GM23248 (cell line): Measurements from ENCODE around the gene LYVE1. TPM values are rescaled to one million over a fixed set of nuclear protein-coding genes. Genes with fewer than 3 reads are reported as not detected.

Source experiments
- DNase-seq: peaks from one replicate; pipeline ENCODE4 v3.0.0-alpha.2; 2015
- H2AFZ ChIP-seq: fragments of 200-600 bp; sonication (generic); 2 replicates; pipeline ENCODE4 v1.6.1; 2016; ENCODE audit warnings: antibody characterized with exemption
- H3F3A ChIP-seq: fragments of 200-600 bp; sonication (generic); 2 replicates; pipeline ENCODE4 v1.6.1; 2016; ENCODE audit warnings: mild to moderate bottlenecking, antibody characterized with exemption, mixed run types; ENCODE audit not compliant: insufficient read depth
- H3K27ac ChIP-seq: fragments of 200-600 bp; sonication (generic); 2 replicates; pipeline ENCODE4 v1.5.1; 2016; ENCODE audit warnings: mild to moderate bottlenecking
- H3K27me3 ChIP-seq: fragments of 200-600 bp; sonication (generic); replicated peaks from 2 replicates; pipeline ENCODE4 v1.6.1; 2016; ENCODE audit warnings: mild to moderate bottlenecking; ENCODE audit not compliant: insufficient read depth
- H3K36me3 ChIP-seq: fragments of 200-600 bp; sonication (generic); 2 replicates; pipeline ENCODE4 v1.6.1; 2016; ENCODE audit warnings: low read depth, mild to moderate bottlenecking
- H3K4me1 ChIP-seq: fragments of 200-600 bp; sonication (generic); 2 replicates; pipeline ENCODE4 v1.6.1; 2016; ENCODE audit warnings: mild to moderate bottlenecking; ENCODE audit not compliant: insufficient read depth
- H3K4me2 ChIP-seq: fragments of 200-600 bp; sonication (generic); one replicate; pipeline ENCODE4 v1.6.1; 2016; ENCODE audit warnings: mild to moderate bottlenecking; ENCODE audit not compliant: unreplicated experiment
- H3K4me3 ChIP-seq: fragments of 200-600 bp; sonication (generic); 2 replicates; pipeline ENCODE4 v1.5.1; 2016; ENCODE audit warnings: mild to moderate bottlenecking
- H3K79me2 ChIP-seq: fragments of 200-600 bp; sonication (generic); 2 replicates; pipeline ENCODE4 v1.6.1; 2016; ENCODE audit warnings: mild to moderate bottlenecking; ENCODE audit not compliant: insufficient read depth
- H3K9ac ChIP-seq: fragments of 200-600 bp; sonication (generic); 2 replicates; pipeline ENCODE4 v1.6.1; 2016; ENCODE audit warnings: mild to moderate bottlenecking
- H3K9me2 ChIP-seq: fragments of 200-600 bp; sonication (generic); 2 replicates; pipeline ENCODE4 v1.6.1; 2016; ENCODE audit warnings: mixed run types, mild to moderate bottlenecking, moderate library complexity; ENCODE audit not compliant: insufficient read depth
- H3K9me3 ChIP-seq: fragments of 200-600 bp; sonication (generic); one replicate; pipeline ENCODE4 v1.6.1; 2017; ENCODE audit warnings: low read depth
- H4K20me1 ChIP-seq: fragments of 200-600 bp; sonication (generic); 2 replicates; pipeline ENCODE4 v1.6.0; 2016; ENCODE audit not compliant: insufficient read depth
- EZH2 ChIP-seq: fragments of 200-600 bp; sonication (generic); IDR thresholded peaks from 2 replicates; pipeline ENCODE4 v1.6.1; 2018; ENCODE audit warnings: antibody characterized with exemption, mild to moderate bottlenecking; ENCODE audit not compliant: insufficient read depth, poor library complexity, severe bottlenecking
- EZH2phosphoT487 ChIP-seq: fragments of 200-600 bp; sonication (generic); IDR thresholded peaks from 2 replicates; pipeline ENCODE4 v1.6.1; 2018; ENCODE audit warnings: antibody characterized with exemption, moderate library complexity, mild to moderate bottlenecking, low read depth; ENCODE audit not compliant: insufficient read depth
- WGBS, 2 experiments: methylation state at CpG; one replicate each; pipeline ENCODE4 v1.1.6; 2015 to 2017; ENCODE audit warnings: low lambda C conversion rate in 2 of 2, low coverage in 1 of 2; ENCODE audit errors: missing lambda C conversion rate in 2 of 2; 5-methylcytosine and 5-hydroxymethylcytosine counted together
- in situ Hi-C: fragments of 300-500 bp; cut with MboI; formaldehyde crosslinking; loops from 2 replicates; pipeline ENCODE4 v1.15.0; 2020
- polyA plus RNA-seq: library from polyadenylated mRNA; unstranded; fragments of >200 nt; fragmentation: Nextera tagmentation; extraction: Ambion mirVana; gene quantifications from 2 replicates; pipeline ENCODE4 v1.2.1, GENCODE V29; 2016
- total RNA-seq: library from RNA; depleted of rRNA; stranded (reverse); fragments of >200 nt; shearing (Covaris generic); gene quantifications from 2 replicates; pipeline ENCODE4 v1.2.3, GENCODE V29; 2014; rRNA removed

LYVE1 gene, protein sequence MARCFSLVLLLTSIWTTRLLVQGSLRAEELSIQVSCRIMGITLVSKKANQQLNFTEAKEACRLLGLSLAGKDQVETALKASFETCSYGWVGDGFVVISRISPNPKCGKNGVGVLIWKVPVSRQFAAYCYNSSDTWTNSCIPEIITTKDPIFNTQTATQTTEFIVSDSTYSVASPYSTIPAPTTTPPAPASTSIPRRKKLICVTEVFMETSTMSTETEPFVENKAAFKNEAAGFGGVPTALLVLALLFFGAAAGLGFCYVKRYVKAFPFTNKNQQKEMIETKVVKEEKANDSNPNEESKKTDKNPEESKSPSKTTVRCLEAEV
- total RNA-seq (not detected in 2 replicates), polyA plus RNA-seq (not detected in 2 replicates)

DNA sequence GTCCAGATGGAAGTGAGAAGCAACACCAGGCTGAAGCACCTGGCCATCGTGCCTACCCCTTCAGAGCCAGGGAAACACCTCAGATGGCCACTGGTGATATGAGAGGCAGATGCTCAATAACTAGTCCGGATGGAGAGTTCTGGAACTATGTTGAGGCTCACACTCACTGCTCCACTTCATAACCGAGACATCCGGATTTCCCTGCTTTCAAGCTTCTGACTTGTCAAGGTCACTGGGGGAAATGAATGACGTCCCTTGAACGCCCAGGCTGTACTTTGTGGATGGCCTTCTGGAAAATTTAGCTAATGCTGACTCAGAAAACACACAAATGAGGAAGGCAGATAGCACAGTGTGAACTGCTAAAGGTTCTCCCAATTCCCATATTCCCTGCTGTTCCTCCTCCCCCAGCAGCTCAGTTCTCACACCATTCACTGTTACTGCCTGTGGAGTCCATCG is at the start of gene LYVE1:
Gene LYVE1, minus strand, starts transcription at position 180 of the 456 bp plus-strand sequence. Its CDS starts 133 bp downstream, at position 47.
- no peaks in the 10 kb centered on the region for H3K79me2 ChIP-seq
- DNase-seq, result no peak

DNA sequence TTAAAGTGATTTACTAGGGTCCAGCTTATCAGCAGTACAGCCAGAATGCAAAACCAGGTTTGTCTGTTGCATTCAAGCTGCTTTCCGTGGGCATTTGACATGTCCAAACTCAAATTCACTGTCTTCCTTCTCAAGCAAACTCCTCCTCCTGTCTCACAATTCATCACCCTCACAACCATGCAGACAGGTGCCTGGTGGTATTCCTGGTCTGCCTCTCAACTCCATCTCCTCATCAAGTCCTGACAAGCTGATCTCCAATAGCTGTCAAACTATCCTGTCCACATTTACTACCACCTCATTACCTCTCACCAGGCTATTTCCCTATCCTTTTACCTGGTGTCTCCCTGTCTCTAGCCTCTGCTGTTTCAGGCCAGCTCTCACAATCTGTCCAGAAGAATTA is 49.1 kb upstream of the LYVE1 start:
- no peaks in the 10 kb centered on the region for H3K4me1 ChIP-seq
- WGBS, 2 experiments, result 65 to 84% methylated on average over 1 of the region's 1 CpG
- no peaks in the 10 kb centered on the region for H3F3A ChIP-seq
- no peaks in the 10 kb centered on the region for H3K27me3 ChIP-seq
- no peaks in the 10 kb centered on the region for H3K9me3 ChIP-seq
- H3K4me2 ChIP-seq, result no peak overlapping the region
- no peak overlapping the region for H2AFZ ChIP-seq
- H3K36me3 ChIP-seq, result no peaks in the 10 kb centered on the region
- TF ChIP-seq EZH2phosphoT487 (no peak), EZH2 (no peak)
- no peak overlapping the region for H3K4me3 ChIP-seq
- H3K79me2 ChIP-seq, result no peaks in the 10 kb centered on the region
- no peaks in the 10 kb centered on the region for H4K20me1 ChIP-seq
- DNase-seq, result no peak
- no peaks in the 10 kb centered on the region for H3K9me2 ChIP-seq
- no peak overlapping the region for H3K27ac ChIP-seq
- in situ Hi-C loops, result no loop called here
- H3K9ac ChIP-seq, result no peak overlapping the region

More for the DNA sequence above, at the start of gene LYVE1:
- no peak within 1 kb of the TSS for H3K4me2 ChIP-seq
- H2AFZ ChIP-seq, result no peak within 1 kb of the TSS
- H3K9me3 ChIP-seq, result no peaks in the 10 kb centered on the region
- H3K4me3 ChIP-seq, result no peak within 1 kb of the TSS
- no peak within 1 kb of the TSS for H3K27ac ChIP-seq
- no peaks in the 10 kb centered on the region for H3K4me1 ChIP-seq
- no peaks in the 10 kb centered on the region for H3K27me3 ChIP-seq
- WGBS, 2 experiments, result 82 to 88% methylated on average over 7 of the region's 7 CpGs
- in situ Hi-C loops, result no loop called here
- TF ChIP-seq EZH2phosphoT487 (no peak), EZH2 (no peak)
- H3F3A ChIP-seq, result no peaks in the 10 kb centered on the region
- H3K9ac ChIP-seq, result no peak within 1 kb of the TSS
- H3K36me3 ChIP-seq, result no peaks in the 10 kb centered on the region
- no peaks in the 10 kb centered on the region for H4K20me1 ChIP-seq
- H3K9me2 ChIP-seq, result no peaks in the 10 kb centered on the region

DNA sequence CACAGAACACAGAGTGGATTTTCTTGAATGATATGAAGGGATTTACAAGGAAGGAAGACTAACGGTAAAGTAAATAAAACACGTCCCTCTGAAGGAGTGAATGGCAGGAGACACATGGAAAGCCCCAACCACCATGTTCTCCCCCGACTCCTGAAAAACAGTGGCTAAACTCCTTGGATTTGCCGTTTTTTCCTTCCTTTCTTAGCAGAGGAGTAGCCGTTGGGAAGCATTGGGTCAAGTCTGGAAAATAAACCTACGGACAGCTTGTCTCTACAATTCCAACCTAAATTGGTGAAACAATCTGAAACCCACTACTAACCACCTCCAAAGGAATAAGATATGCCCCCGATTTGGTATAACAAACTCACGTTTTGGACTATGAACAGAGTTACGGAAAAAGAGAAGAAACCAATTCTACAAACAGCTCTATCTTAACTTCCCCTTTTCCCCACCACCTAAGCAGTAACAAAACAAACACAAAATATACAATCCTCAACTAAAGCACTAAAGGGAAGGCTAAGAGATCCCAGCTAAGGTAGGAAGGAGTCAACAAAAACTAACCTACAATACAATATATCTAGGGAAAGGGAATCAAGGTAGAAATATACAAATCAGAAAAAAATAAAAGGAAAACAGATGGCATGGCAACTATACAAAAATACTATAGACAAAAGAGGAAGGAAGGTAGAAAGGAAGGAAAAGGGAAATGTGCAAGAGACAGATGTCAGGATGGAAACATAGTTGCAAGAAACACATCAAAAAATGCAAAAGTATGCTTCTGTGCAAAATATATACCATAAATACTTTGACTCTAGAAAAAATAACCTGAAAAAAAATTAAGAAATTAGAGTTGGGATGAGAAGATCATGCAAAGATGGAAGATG is 43.8 kb upstream of the LYVE1 start:
- Histone ChIP-seq H3K4me1 (no peaks in the 10 kb centered on the region), H3K27ac (no peak overlapping the region), H3K36me3 (no peaks in the 10 kb centered on the region), H2AFZ (no peak overlapping the region; the same call in 1 of the 2 replicates), H3K4me3 (no peak overlapping the region), H3K9me2 (no peaks in the 10 kb centered on the region), H3K4me2 (no peak overlapping the region), H3K9ac (no peak overlapping the region), H4K20me1 (no peaks in the 10 kb centered on the region), H3K79me2 (no peaks in the 10 kb centered on the region), H3K27me3 (no peaks in the 10 kb centered on the region), H3K9me3 (no peaks in the 10 kb centered on the region), H3F3A (no peaks in the 10 kb centered on the region)
- in situ Hi-C loops, result no loop called here
- WGBS, 2 experiments, result 76 to 84% methylated on average over 9 of the region's 9 CpGs
- TF ChIP-seq EZH2phosphoT487 (no peak), EZH2 (no peak)
- no peak for DNase-seq

DNA sequence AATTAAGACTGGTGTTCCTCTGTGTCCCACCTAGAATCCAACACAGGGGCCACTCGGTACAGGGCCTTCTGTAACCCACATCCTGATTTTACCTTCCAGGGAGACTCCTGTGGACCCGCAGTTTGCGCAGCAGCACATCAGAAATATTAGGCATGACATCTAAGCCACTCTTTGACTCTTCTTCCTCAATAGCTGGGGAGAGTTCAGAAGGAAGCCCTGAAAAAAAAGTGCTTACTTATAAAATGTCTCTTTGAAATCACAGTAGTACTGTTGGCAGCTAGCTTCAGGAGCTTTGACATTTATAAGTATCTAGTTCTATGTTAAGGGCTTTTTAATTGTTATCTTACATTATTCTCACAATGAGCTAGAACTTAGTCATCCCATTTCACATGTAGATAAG is 41.2 kb upstream of the LYVE1 start:
- H3F3A ChIP-seq, result peaks cover 14% of the 10 kb centered on the region
- no peaks in the 10 kb centered on the region for H3K27me3 ChIP-seq
- H3K9me2 ChIP-seq, result no peaks in the 10 kb centered on the region
- no peak overlapping the region for H3K9ac ChIP-seq
- DNase-seq, result no peak
- no peaks in the 10 kb centered on the region for H3K36me3 ChIP-seq
- H3K27ac ChIP-seq, result no peak overlapping the region
- in situ Hi-C loops, result no loop called here
- no peak overlapping the region for H3K4me3 ChIP-seq
- no peak overlapping the region for H3K4me2 ChIP-seq
- 78 to 80% methylated on average over 3 of the region's 3 CpGs for WGBS, 2 experiments
- peaks cover 21% of the 10 kb centered on the region for H3K4me1 ChIP-seq
- no peak overlapping the region for H2AFZ ChIP-seq
- H3K79me2 ChIP-seq, result no peaks in the 10 kb centered on the region
- H4K20me1 ChIP-seq, result no peaks in the 10 kb centered on the region
- TF ChIP-seq EZH2 (no peak), EZH2phosphoT487 (no peak)
- no peaks in the 10 kb centered on the region for H3K9me3 ChIP-seq
